Measurements from ENCODE around the gene ZNF487.
"Not testable (repeated sequence)": the region's sequence is repeated elsewhere in the genome, so short reads cannot be mapped to it uniquely, and the experiment has no call there.

Gene ZNF487

GRCh38 chr10:43454025-43454424 is 17.1 kb downstream of the ZNF487 start:
- H3K56ac ChIP-seq (ENCODE audit: low read length); H3K23ac ChIP-seq (ENCODE audit: low read length); H3K9ac ChIP-seq (ENCODE audit: low read length); H2BK120ac ChIP-seq (ENCODE audit: low read depth, low read length); H3K4me2 ChIP-seq (ENCODE audit: low read length); DNase-seq; H3K4ac ChIP-seq (ENCODE audit: low read depth, low read length); H3K27me3 ChIP-seq (ENCODE audit: insufficient read depth, low read length, poor library complexity); H3K4me1 ChIP-seq (ENCODE audit: control insufficient read depth, low read depth, low read length); H2AK5ac ChIP-seq (ENCODE audit: low read length); H4K8ac ChIP-seq (ENCODE audit: low read depth, low read length); H3K27ac ChIP-seq (ENCODE audit: low read depth, low read length); H3K36me3 ChIP-seq (ENCODE audit: control insufficient read depth, insufficient read depth, low read length); H3K79me2 ChIP-seq (ENCODE audit: control insufficient read depth, insufficient read depth, low read length); H3K79me1 ChIP-seq (ENCODE audit: low read length); H2BK15ac ChIP-seq (replicated peaks; ENCODE audit: low read depth); H3K18ac ChIP-seq (ENCODE audit: low read length); H3K4me3 ChIP-seq (ENCODE audit: low read length); H4K5ac ChIP-seq (ENCODE audit: low read length); H2BK5ac ChIP-seq (ENCODE audit: low read length): not testable (repeated sequence)
- WGBS (ENCODE audit: extremely low coverage, insufficient coverage, low lambda C conversion rate) = no CpG with 5 or more reads among the region's 9 CpGs

GRCh38 chr10:43456561-43456960 is 19.6 kb downstream of the ZNF487 start:
- no CpG with 5 or more reads among the region's 15 CpGs for WGBS (ENCODE audit: extremely low coverage, insufficient coverage, low lambda C conversion rate)
- not testable (repeated sequence) for H3K4me3 ChIP-seq (ENCODE audit: low read length); H4K8ac ChIP-seq (ENCODE audit: low read depth, low read length); H3K23ac ChIP-seq (ENCODE audit: low read length); H2BK120ac ChIP-seq (ENCODE audit: low read depth, low read length); H3K18ac ChIP-seq (ENCODE audit: low read length); H3K27ac ChIP-seq (ENCODE audit: low read depth, low read length); H3K4ac ChIP-seq (ENCODE audit: low read depth, low read length); H3K9ac ChIP-seq (ENCODE audit: low read length); H2AK5ac ChIP-seq (ENCODE audit: low read length); H3K4me1 ChIP-seq (ENCODE audit: control insufficient read depth, low read depth, low read length); H4K5ac ChIP-seq (ENCODE audit: low read length); H3K36me3 ChIP-seq (ENCODE audit: control insufficient read depth, insufficient read depth, low read length); H2BK5ac ChIP-seq (ENCODE audit: low read length); H3K79me1 ChIP-seq (ENCODE audit: low read length); DNase-seq; H3K27me3 ChIP-seq (ENCODE audit: insufficient read depth, low read length, poor library complexity); H3K4me2 ChIP-seq (ENCODE audit: low read length); H3K79me2 ChIP-seq (ENCODE audit: control insufficient read depth, insufficient read depth, low read length); H3K56ac ChIP-seq (ENCODE audit: low read length); H2BK15ac ChIP-seq (replicated peaks; ENCODE audit: low read depth)

GRCh38 chr10:43458227-43458626 is 21.3 kb downstream of the ZNF487 start:
- Histone ChIP-seq H3K23ac (ENCODE audit: low read length) (no peak overlapping the region), H3K36me3 (ENCODE audit: control insufficient read depth, insufficient read depth, low read length) (no peaks in the 10 kb centered on the region), H3K18ac (ENCODE audit: low read length) (no peak overlapping the region), H4K8ac (ENCODE audit: low read depth, low read length) (no peak overlapping the region), H2BK15ac (replicated peaks; ENCODE audit: low read depth) (no peak overlapping the region), H3K4me2 (ENCODE audit: low read length) (no peak overlapping the region), H2BK120ac (ENCODE audit: low read depth, low read length) (no peak overlapping the region), H2AK5ac (ENCODE audit: low read length) (no peak overlapping the region), H3K79me2 (ENCODE audit: control insufficient read depth, insufficient read depth, low read length) (no peaks in the 10 kb centered on the region), H3K79me1 (ENCODE audit: low read length) (no peaks in the 10 kb centered on the region), H3K27ac (ENCODE audit: low read depth, low read length) (no peak overlapping the region), H4K5ac (ENCODE audit: low read length) (no peak overlapping the region), H3K4ac (ENCODE audit: low read depth, low read length) (no peak overlapping the region), H3K4me3 (ENCODE audit: low read length) (no peak overlapping the region), H3K27me3 (ENCODE audit: insufficient read depth, low read length, poor library complexity) (no peaks in the 10 kb centered on the region), H3K9ac (ENCODE audit: low read length) (no peak overlapping the region), H2BK5ac (ENCODE audit: low read length) (no peak overlapping the region), H3K56ac (ENCODE audit: low read length) (no peak overlapping the region), H3K4me1 (ENCODE audit: control insufficient read depth, low read depth, low read length) (no peaks in the 10 kb centered on the region)
- no peak for DNase-seq
- no CpG with 5 or more reads among the region's 3 CpGs for WGBS (ENCODE audit: extremely low coverage, insufficient coverage, low lambda C conversion rate)

DNA sequence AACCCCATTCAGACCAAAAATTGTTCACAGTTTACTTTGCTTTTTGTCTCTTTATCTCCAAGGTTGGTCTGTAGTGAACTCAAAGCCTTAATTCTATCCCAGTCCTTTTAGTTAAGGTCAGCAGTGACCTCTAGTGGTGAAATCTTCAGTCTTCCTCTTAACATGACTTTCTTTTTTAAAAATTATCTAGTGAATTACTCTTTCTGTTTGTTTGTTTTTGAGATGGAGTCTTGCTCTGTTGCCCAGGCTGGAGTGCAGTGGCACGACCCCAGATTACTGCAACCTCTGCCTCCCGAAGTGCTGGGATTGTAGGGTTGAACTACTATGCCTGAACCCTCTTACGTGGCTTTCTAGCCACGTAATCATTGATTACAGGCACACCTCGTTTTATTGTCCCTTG is 25.0 kb downstream of the ZNF487 start:
- Histone ChIP-seq H3K9ac (ENCODE audit: low read length) (no peak overlapping the region), H4K5ac (ENCODE audit: low read length) (no peak overlapping the region), H2BK15ac (replicated peaks; ENCODE audit: low read depth) (no peak overlapping the region), H3K18ac (ENCODE audit: low read length) (no peak overlapping the region), H3K27ac (ENCODE audit: low read depth, low read length) (no peak overlapping the region), H3K4me1 (ENCODE audit: control insufficient read depth, low read depth, low read length) (no peaks in the 10 kb centered on the region), H3K56ac (ENCODE audit: low read length) (no peak overlapping the region), H2BK5ac (ENCODE audit: low read length) (no peak overlapping the region), H4K8ac (ENCODE audit: low read depth, low read length) (no peak overlapping the region), H3K79me1 (ENCODE audit: low read length) (no peaks in the 10 kb centered on the region), H3K79me2 (ENCODE audit: control insufficient read depth, insufficient read depth, low read length) (no peaks in the 10 kb centered on the region), H3K4me3 (ENCODE audit: low read length) (no peak overlapping the region), H3K4me2 (ENCODE audit: low read length) (no peak overlapping the region), H2AK5ac (ENCODE audit: low read length) (no peak overlapping the region), H2BK120ac (ENCODE audit: low read depth, low read length) (no peak overlapping the region), H3K23ac (ENCODE audit: low read length) (no peak overlapping the region), H3K36me3 (ENCODE audit: control insufficient read depth, insufficient read depth, low read length) (no peaks in the 10 kb centered on the region), H3K4ac (ENCODE audit: low read depth, low read length) (no peak overlapping the region), H3K27me3 (ENCODE audit: insufficient read depth, low read length, poor library complexity) (no peaks in the 10 kb centered on the region)
- DNase-seq = peak; percentile 80
- WGBS (ENCODE audit: extremely low coverage, insufficient coverage, low lambda C conversion rate) = no CpG with 5 or more reads among the region's 5 CpGs

GRCh38 chr10:43465086-43465735 is 28.3 kb downstream of the ZNF487 start:
- not testable (repeated sequence) for H2BK5ac ChIP-seq (ENCODE audit: low read length); H2BK120ac ChIP-seq (ENCODE audit: low read depth, low read length); H4K8ac ChIP-seq (ENCODE audit: low read depth, low read length); H4K5ac ChIP-seq (ENCODE audit: low read length); H3K27ac ChIP-seq (ENCODE audit: low read depth, low read length); H2BK15ac ChIP-seq (replicated peaks; ENCODE audit: low read depth); H3K56ac ChIP-seq (ENCODE audit: low read length); H2AK5ac ChIP-seq (ENCODE audit: low read length); H3K18ac ChIP-seq (ENCODE audit: low read length); H3K79me2 ChIP-seq (ENCODE audit: control insufficient read depth, insufficient read depth, low read length); H3K9ac ChIP-seq (ENCODE audit: low read length); H3K4me2 ChIP-seq (ENCODE audit: low read length); H3K36me3 ChIP-seq (ENCODE audit: control insufficient read depth, insufficient read depth, low read length); H3K4me3 ChIP-seq (ENCODE audit: low read length); H3K27me3 ChIP-seq (ENCODE audit: insufficient read depth, low read length, poor library complexity); H3K79me1 ChIP-seq (ENCODE audit: low read length); H3K4me1 ChIP-seq (ENCODE audit: control insufficient read depth, low read depth, low read length); DNase-seq; H3K23ac ChIP-seq (ENCODE audit: low read length); H3K4ac ChIP-seq (ENCODE audit: low read depth, low read length)
- no CpG with 5 or more reads among the region's 49 CpGs for WGBS (ENCODE audit: extremely low coverage, insufficient coverage, low lambda C conversion rate)

DNA sequence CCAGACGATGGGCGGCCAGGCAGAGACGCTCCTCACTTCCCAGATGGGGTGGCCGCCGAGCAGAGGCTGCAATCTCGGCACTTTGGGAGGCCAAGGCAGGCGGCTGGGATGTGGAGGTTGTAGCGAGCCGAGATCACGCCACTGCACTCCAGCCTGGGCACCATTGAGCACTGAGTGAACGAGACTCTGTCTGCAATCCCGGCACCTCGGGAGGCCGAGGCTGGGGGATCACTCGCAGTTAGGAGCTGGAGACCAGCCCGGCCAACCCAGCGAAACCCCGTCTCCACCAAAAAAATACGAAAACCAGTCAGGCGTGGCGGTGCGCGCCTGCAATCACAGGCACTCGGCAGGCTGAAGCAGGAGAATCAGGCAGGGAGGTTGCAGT is 28.8 kb downstream of the ZNF487 start:
- H2BK15ac ChIP-seq (replicated peaks; ENCODE audit: low read depth); H3K4me2 ChIP-seq (ENCODE audit: low read length); H3K9ac ChIP-seq (ENCODE audit: low read length); H3K18ac ChIP-seq (ENCODE audit: low read length); H4K5ac ChIP-seq (ENCODE audit: low read length); H3K4me1 ChIP-seq (ENCODE audit: control insufficient read depth, low read depth, low read length); H2BK120ac ChIP-seq (ENCODE audit: low read depth, low read length); H3K79me1 ChIP-seq (ENCODE audit: low read length); H3K56ac ChIP-seq (ENCODE audit: low read length); H3K36me3 ChIP-seq (ENCODE audit: control insufficient read depth, insufficient read depth, low read length); H3K23ac ChIP-seq (ENCODE audit: low read length); H3K27me3 ChIP-seq (ENCODE audit: insufficient read depth, low read length, poor library complexity); H3K27ac ChIP-seq (ENCODE audit: low read depth, low read length); DNase-seq; H2BK5ac ChIP-seq (ENCODE audit: low read length); H4K8ac ChIP-seq (ENCODE audit: low read depth, low read length); H3K4ac ChIP-seq (ENCODE audit: low read depth, low read length); H2AK5ac ChIP-seq (ENCODE audit: low read length); H3K79me2 ChIP-seq (ENCODE audit: control insufficient read depth, insufficient read depth, low read length); H3K4me3 ChIP-seq (ENCODE audit: low read length): not testable (repeated sequence)
- no CpG with 5 or more reads among the region's 24 CpGs for WGBS (ENCODE audit: extremely low coverage, insufficient coverage, low lambda C conversion rate)

All from mesendoderm (in vitro differentiated cells).